Renal pelvis (tissue), 4 donors: ENCODE measurements around the gene JAGN1. TPM values are rescaled to one million over a fixed set of nuclear protein-coding genes. Genes with fewer than 3 reads are reported as not detected.
"Not testable (repeated sequence)": the region's sequence is repeated elsewhere in the genome, so short reads cannot be mapped to it uniquely, and the experiment has no call there.

Experiments used
- DNase-seq: peaks from one replicate; pipeline ENCODE4 v3.0.0-alpha.2; 2013
- polyA plus RNA-seq, 3 donors: library from polyadenylated mRNA; unstranded; fragments of 120-200 nt; gene quantifications; one replicate each; pipeline ENCODE4 v1.2.1, GENCODE V29; 2013; ENCODE audit not compliant: insufficient read length in 3 of 3

Gene JAGN1
- polyA plus RNA-seq, 3 donors: 44.5 to 49.8 (median 46.7) TPM

GRCh38 chr3:9915254-9916141 is 25.1 kb downstream of the JAGN1 start:
- DNase-seq: peak; percentile 74

- no peak for DNase-seq
These were observed 25.9 kb downstream of the JAGN1 start for GRCh38 chr3:9916346-9916733.

GRCh38 chr3:9916734-9917680 is 26.6 kb downstream of the JAGN1 start, which contains the start of gene IL17RC:
Gene IL17RC, plus strand, starts transcription at chr3:9917098. Its CDS starts 218 bp downstream, at chr3:9917316.
- DNase-seq: peak; percentile 71

GRCh38 chr3:9917820-9918219 is 27.4 kb downstream of the JAGN1 start:
- no peak for DNase-seq

GRCh38 chr3:9918261-9919038 is 28.0 kb downstream of the JAGN1 start:
- no peak for DNase-seq

GRCh38 chr3:9928158-9928557 is 37.7 kb downstream of the JAGN1 start:
- DNase-seq: no peak

- DNase-seq: no peak
These were observed 40.5 kb downstream of the JAGN1 start for GRCh38 chr3:9930804-9931418.

GRCh38 chr3:9932535-9932842 is 42.1 kb downstream of the JAGN1 start:
- no peak for DNase-seq

- peak; percentile 75 for DNase-seq
These were observed 42.6 kb downstream of the JAGN1 start for GRCh38 chr3:9932843-9933560.

GRCh38 chr3:9933561-9934234 is 43.3 kb downstream of the JAGN1 start, which contains the start of gene CRELD1:
Gene CRELD1, plus strand, starts transcription at chr3:9933834. Its CDS starts 605 bp downstream, at chr3:9934439.
- DNase-seq: peak; percentile 90

GRCh38 chr3:9934235-9934621 is 43.8 kb downstream of the JAGN1 start:
- peak; percentile 34 for DNase-seq

GRCh38 chr3:9934993-9935392 is 44.6 kb downstream of the JAGN1 start:
- DNase-seq: no peak

- DNase-seq: no peak
These were observed 45.6 kb downstream of the JAGN1 start for GRCh38 chr3:9935966-9936510.

GRCh38 chr3:9937486-9938238 is 47.3 kb downstream of the JAGN1 start:
- no peak for DNase-seq

- DNase-seq: no peak
These were observed 48.6 kb downstream of the JAGN1 start for GRCh38 chr3:9938966-9939365.

- DNase-seq: not testable (repeated sequence)
These were observed 49.5 kb downstream of the JAGN1 start for GRCh38 chr3:9939906-9940305.

- no peak for DNase-seq
These were observed 50.3 kb downstream of the JAGN1 start for GRCh38 chr3:9940746-9941145.

- DNase-seq: no peak
These were observed 51.8 kb downstream of the JAGN1 start for GRCh38 chr3:9942164-9942563.
